H1 (cell line): Measurements from ENCODE around the gene GRM8. TPM values are rescaled to one million over a fixed set of nuclear protein-coding genes. Genes with fewer than 3 reads are reported as not detected.

ENCODE experiments used
- CTCF ChIA-PET: fragments of 300-600 bp; sonication (Branson Sonifier 250); formaldehyde crosslinking; loops from one replicate; lab custom pipeline; 2021; ENCODE audit not compliant: partially characterized antibody; lab: Charles Lee
- POLR2A ChIA-PET: fragments of 300-600 bp; sonication (Branson Sonifier 250); formaldehyde crosslinking; loops from one replicate; lab custom pipeline; 2021; ENCODE audit warnings: inconsistent platforms; ENCODE audit not compliant: partially characterized antibody; lab: Charles Lee
- DNase-seq, 2 experiments: peaks; one replicate each; pipeline versions ENCODE4 v3.0.0 to v3.0.0-alpha.2; 2010 to 2022; ENCODE audit warnings: low spot score in 2 of 2, low read depth in 1 of 2, mixed read lengths in 1 of 2
- FAIRE-seq: peaks from 2 replicates; lab custom pipeline; 2011; peaks lifted over from hg19 to GRCh38; lab: Jason Lieb, UNC
- H2AFZ ChIP-seq: 2 replicates; pipeline ENCODE4 v1.8.1; 2012; ENCODE audit warnings: low read length, inconsistent platforms
- H2AK5ac ChIP-seq: 2 replicates; pipeline ENCODE4 v1.6.1; 2013; ENCODE audit warnings: low read depth, low read length
- H2BK120ac ChIP-seq: replicated peaks from 2 replicates; pipeline ENCODE3; 2013; ENCODE audit warnings: low read depth, low read length, inconsistent platforms
- H2BK12ac ChIP-seq: 2 replicates; pipeline ENCODE4 v1.6.1; 2013; ENCODE audit warnings: low read depth, low read length
- H2BK15ac ChIP-seq: 2 replicates; pipeline ENCODE4 v1.6.1; 2013; ENCODE audit warnings: low read length
- H2BK20ac ChIP-seq: 2 replicates; pipeline ENCODE4 v1.6.1; 2013; ENCODE audit warnings: low read length
- H2BK5ac ChIP-seq: 2 replicates; pipeline ENCODE4 v1.6.1; 2013; ENCODE audit warnings: low read depth, low read length
- H3K14ac ChIP-seq: 2 replicates; pipeline ENCODE4 v1.6.1; 2013; ENCODE audit warnings: inconsistent platforms; ENCODE audit not compliant: insufficient read length
- H3K18ac ChIP-seq: 2 replicates; pipeline ENCODE4 v1.6.1; 2013; ENCODE audit warnings: low read length; ENCODE audit errors: extremely low read depth
- H3K23ac ChIP-seq: 2 replicates; pipeline ENCODE4 v1.6.1; 2013; ENCODE audit warnings: inconsistent platforms; ENCODE audit not compliant: insufficient read length
- H3K23me2 ChIP-seq: 2 replicates; pipeline ENCODE4 v1.6.1; 2013; ENCODE audit warnings: low read depth, low read length
- H3K27ac ChIP-seq: 2 replicates; pipeline ENCODE4 v1.6.1; 2011; ENCODE audit warnings: low read depth, low read length, inconsistent platforms
- H3K27me3 ChIP-seq, 4 experiments: replicated peaks in 1 of 4; 1 replicate in 1 of 4; 2 replicates in 3 of 4; pipeline versions ENCODE4 v1.6.1 to v1.8.1; 2011 to 2013; ENCODE audit warnings: low read length in 3 of 4, mild to moderate bottlenecking in 3 of 4, inconsistent platforms in 2 of 4, mixed read lengths in 2 of 4, moderate library complexity in 1 of 4; ENCODE audit not compliant: control insufficient read depth in 3 of 4, insufficient read depth in 3 of 4; ENCODE audit errors: extremely low read depth in 1 of 4
- H3K36me3 ChIP-seq, 4 experiments: 2 replicates each; pipeline versions ENCODE4 v1.6.1 to v1.8.1; 2011 to 2013; ENCODE audit warnings: mild to moderate bottlenecking in 4 of 4, low read length in 3 of 4, moderate library complexity in 2 of 4, control low read depth in 1 of 4, inconsistent platforms in 1 of 4; ENCODE audit not compliant: insufficient read depth in 4 of 4, control insufficient read depth in 2 of 4
- H3K4ac ChIP-seq: replicated peaks from 2 replicates; pipeline ENCODE3; 2013; ENCODE audit warnings: low read length, low read depth, mixed read lengths, inconsistent platforms; ENCODE audit not compliant: insufficient read length
- H3K4me1 ChIP-seq, 4 experiments: replicated peaks in 1 of 4; 1 replicate in 1 of 4; 2 replicates in 3 of 4; pipeline versions ENCODE4 v1.6.1 to v1.8.1; 2011 to 2013; ENCODE audit warnings: low read length in 3 of 4, inconsistent platforms in 2 of 4, mixed read lengths in 1 of 4; ENCODE audit not compliant: insufficient read depth in 4 of 4, control insufficient read depth in 3 of 4
- H3K4me2 ChIP-seq, 2 experiments: 2 replicates each; pipeline versions ENCODE4 v1.6.1 to v1.8.1; 2011 to 2013; ENCODE audit warnings: low read depth in 2 of 2, low read length in 2 of 2, control low read depth in 1 of 2, inconsistent platforms in 1 of 2, mild to moderate bottlenecking in 1 of 2; ENCODE audit not compliant: insufficient read depth in 1 of 2
- H3K4me3 ChIP-seq, 4 experiments: fragments of 200-600, 300-600 bp in 1 of 4; sonication (generic), shearing (Covaris generic), sonication (Bioruptor Twin) in 1 of 4; 2 replicates each; pipeline versions ENCODE4 v1.5.1 to v1.8.1; 2011 to 2016; ENCODE audit warnings: low read length in 4 of 4, low read depth in 3 of 4, control low read depth in 2 of 4, inconsistent platforms in 2 of 4, mild to moderate bottlenecking in 2 of 4, mixed read lengths in 1 of 4, moderate library complexity in 1 of 4; ENCODE audit not compliant: insufficient read depth in 2 of 4; ENCODE audit errors: extremely low read depth in 1 of 4
- H3K56ac ChIP-seq: replicated peaks from 2 replicates; pipeline ENCODE3; 2013; ENCODE audit warnings: low read depth, mild to moderate bottlenecking, mixed read lengths, low read length, inconsistent platforms; ENCODE audit not compliant: insufficient read length
- H3K79me1 ChIP-seq: 2 replicates; pipeline ENCODE4 v1.6.1; 2013; ENCODE audit warnings: low read depth, low read length, control low read depth
- H3K79me2 ChIP-seq, 2 experiments: 2 replicates each; pipeline versions ENCODE4 v1.6.1 to v1.8.1; 2012 to 2013; ENCODE audit warnings: low read length in 2 of 2, mild to moderate bottlenecking in 2 of 2, inconsistent platforms in 1 of 2; ENCODE audit not compliant: insufficient read depth in 2 of 2, control insufficient read depth in 1 of 2
- H3K9ac ChIP-seq, 4 experiments: replicated peaks in 1 of 4; 1 replicate in 1 of 4; 2 replicates in 3 of 4; pipeline versions ENCODE4 v1.6.1 to v1.8.1; 2011 to 2013; ENCODE audit warnings: low read depth in 3 of 4, low read length in 3 of 4, control low read depth in 2 of 4, mild to moderate bottlenecking in 2 of 4, moderate library complexity in 2 of 4, inconsistent platforms in 1 of 4; ENCODE audit errors: extremely low read depth in 1 of 4
- H3K9me3 ChIP-seq, 2 experiments: 2 replicates each; pipeline versions ENCODE4 v1.6.1 to v1.8.1; 2012 to 2013; ENCODE audit warnings: mild to moderate bottlenecking in 2 of 2, moderate library complexity in 2 of 2, control low read depth in 1 of 2, inconsistent platforms in 1 of 2, low read depth in 1 of 2, low read length in 1 of 2, mixed read lengths in 1 of 2; ENCODE audit not compliant: insufficient read depth in 2 of 2
- H4K20me1 ChIP-seq, 2 experiments: replicated peaks in 1 of 2; 2 replicates each; pipeline versions ENCODE3 to v1.8.1; 2011 to 2013; ENCODE audit warnings: inconsistent platforms in 2 of 2, low read length in 2 of 2, mild to moderate bottlenecking in 1 of 2; ENCODE audit not compliant: insufficient read depth in 2 of 2, control insufficient read depth in 1 of 2
- H4K5ac ChIP-seq: 2 replicates; pipeline ENCODE4 v1.6.1; 2013; ENCODE audit warnings: low read length, low read depth, mixed read lengths, inconsistent platforms; ENCODE audit not compliant: insufficient read length
- H4K8ac ChIP-seq: 2 replicates; pipeline ENCODE4 v1.8.0; 2013; ENCODE audit warnings: mild to moderate bottlenecking, moderate library complexity, low read length, inconsistent platforms; ENCODE audit not compliant: insufficient read depth; ENCODE audit errors: extremely low read depth
- H4K91ac ChIP-seq: replicated peaks from 2 replicates; pipeline ENCODE3; 2013; ENCODE audit warnings: low read length, mixed read lengths, inconsistent platforms; ENCODE audit not compliant: insufficient read length
- BACH1 ChIP-seq: IDR thresholded peaks from 2 replicates; pipeline ENCODE4 v1.6.1; 2012; ENCODE audit warnings: low read length, improper control_type of control experiment
- BRCA1 ChIP-seq: IDR thresholded peaks from 2 replicates; pipeline ENCODE4 v1.6.1; 2012; ENCODE audit warnings: low read depth, low read length, improper control_type of control experiment
- CBX5 ChIP-seq: fragments of 300-800, 300-1000 bp; sonication (generic); IDR thresholded peaks from 2 replicates; pipeline ENCODE4 v1.7.1; 2016; ENCODE audit warnings: antibody characterized with exemption, low read length, low read depth
- JUN ChIP-seq: IDR thresholded peaks from 2 replicates; pipeline ENCODE4 v1.6.1; 2011; ENCODE audit warnings: low read depth, mild to moderate bottlenecking, improper control_type of control experiment, low read length
- KDM4A ChIP-seq: IDR thresholded peaks from one replicate; pipeline ENCODE4 v1.7.1; 2012; ENCODE audit warnings: low read depth, mild to moderate bottlenecking, moderate library complexity, low read length, inconsistent platforms; ENCODE audit not compliant: severe bottlenecking
- POU5F1 ChIP-seq: IDR thresholded peaks from 2 replicates; pipeline ENCODE4 v1.6.1; 2011; ENCODE audit warnings: low read depth, mild to moderate bottlenecking, low read length, moderate library complexity
- TEAD4 ChIP-seq: IDR thresholded peaks from 2 replicates; pipeline ENCODE4 v1.6.1; 2012; ENCODE audit warnings: low read depth, low read length, inconsistent platforms, mixed read lengths
- WGBS, 2 experiments: shearing (Covaris generic) in 1 of 2; methylation state at CpG; one replicate each; pipeline versions ENCODE4 v1.1.6 to v1.1.7; 2013 to 2015; ENCODE audit warnings: low lambda C conversion rate in 2 of 2, mixed read lengths in 2 of 2, inconsistent platforms in 1 of 2, low coverage in 1 of 2, missing lambda C conversion rate in 1 of 2; ENCODE audit not compliant: insufficient replicate concordance in 2 of 2, insufficient coverage in 1 of 2, insufficient read length in 1 of 2; ENCODE audit errors: extremely low coverage in 1 of 2, missing lambda C conversion rate in 1 of 2; 5-methylcytosine and 5-hydroxymethylcytosine counted together
- polyA plus RNA-seq, 7 experiments: library from polyadenylated mRNA; depleted of rRNA in 3 of 7; stranded (reverse) in 5 of 7; unstranded in 2 of 7; fragments of >200 nt in 5 of 7; fragments of 200-250 nt in 2 of 7; gene quantifications; 1 replicate in 5 of 7; 2 replicates in 1 of 7; 4 replicates in 1 of 7; pipeline versions ENCODE4 v1.2.1 to v1.2.3, GENCODE V29; 2011 to 2013; ENCODE audit warnings: missing spikeins in 2 of 7, mixed read lengths in 2 of 7
- total RNA-seq: library from RNA; stranded (reverse); fragmentation: NEBNext Ultra II Directional; extraction: Animal tissue kit (Norgen Biotek cat#: 25700); gene quantifications from 2 replicates; pipeline ENCODE4 v1.2.1, GENCODE V29; 2021

The GRM8 gene
- total and polyA plus RNA-seq, 2 of the 8 experiments (the other 6 are each of a cell fraction or from before 2014, with no cell fraction given), result 2.6 to 2.8 TPM

GRCh38 chr7:126411032-126411820 lies 841.5 kb downstream of the GRM8 start:
- H3K4me1 ChIP-seq, result no peaks in the 10 kb centered on the region
- no peaks in the 10 kb centered on the region for H3K27me3 ChIP-seq
- H4K20me1 ChIP-seq, result no peaks in the 10 kb centered on the region
- no peak overlapping the region for H2BK12ac ChIP-seq
- no peaks in the 10 kb centered on the region for H3K23me2 ChIP-seq
- H3K9me3 ChIP-seq, result no peaks in the 10 kb centered on the region
- H2BK15ac ChIP-seq, result no peak overlapping the region
- H3K79me2 ChIP-seq, result no peaks in the 10 kb centered on the region
- no peak overlapping the region for H3K27ac ChIP-seq
- no peaks in the 10 kb centered on the region for H3K79me1 ChIP-seq
- WGBS, 2 experiments, result 77% methylated on average over 1 of the region's 3 CpGs; no CpG with 5 or more reads in 1 of the 2 experiments
- H2BK20ac ChIP-seq, result no peak overlapping the region
- H3K56ac ChIP-seq, result no peak overlapping the region
- no peak for DNase-seq
- H2BK120ac ChIP-seq, result no peak overlapping the region
- FAIRE-seq, result no peak
- no peak for TF ChIP-seq CBX5
- TF ChIP-seq BACH1, result no peak
- TF ChIP-seq JUN, result no peak
- no peak for TF ChIP-seq POU5F1
- TF ChIP-seq KDM4A, result no peak
- no peak for TF ChIP-seq TEAD4
- TF ChIP-seq BRCA1, result no peak
- H3K23ac ChIP-seq, result no peak overlapping the region
- CTCF ChIA-PET, result no interaction called here
- H2AFZ ChIP-seq, result no peak overlapping the region
- no peak overlapping the region for H3K14ac ChIP-seq
- POLR2A ChIA-PET, result no interaction called here
- H3K4me3 ChIP-seq, result no peak overlapping the region
- H3K9ac ChIP-seq, result no peak overlapping the region
- H3K4me2 ChIP-seq, result no peak overlapping the region
- no peak overlapping the region for H3K18ac ChIP-seq
- H2BK5ac ChIP-seq, result no peak overlapping the region
- no peak overlapping the region for H4K5ac ChIP-seq
- H4K91ac ChIP-seq, result no peak overlapping the region
- no peaks in the 10 kb centered on the region for H3K36me3 ChIP-seq
- H2AK5ac ChIP-seq, result no peak overlapping the region
- no peak overlapping the region for H4K8ac ChIP-seq
- no peak overlapping the region for H3K4ac ChIP-seq
